ENCODE measurements around the gene CCDC196. TPM values are rescaled to one million over a fixed set of nuclear protein-coding genes. Genes with fewer than 3 reads are reported as not detected.

CCDC196 gene
- total and polyA plus RNA-seq, 4 donors, result not detected

DNA sequence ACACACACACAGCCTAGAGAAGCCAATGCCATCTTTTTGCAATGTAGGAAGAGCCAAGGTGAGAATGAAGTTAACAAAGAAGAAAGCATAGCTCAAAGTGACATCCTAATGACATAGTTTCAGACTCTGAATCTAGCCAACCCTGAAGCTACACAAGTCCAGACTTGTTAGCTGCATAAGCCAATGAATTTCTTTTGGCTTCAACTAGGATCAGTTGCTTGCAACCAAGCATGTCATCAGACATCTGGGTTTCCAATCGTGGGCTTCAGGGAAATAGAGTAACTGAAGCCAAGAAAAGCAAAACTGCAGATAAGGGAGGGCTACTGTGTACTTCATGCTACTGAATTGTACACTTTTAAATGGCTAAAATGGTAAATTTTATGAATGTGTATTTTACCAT is 17.4 kb downstream of the CCDC196 start:
- no peaks in the 10 kb centered on the region for H3K36me3 ChIP-seq (ENCODE audit: control insufficient read depth in 4 of 4, insufficient read depth in 4 of 4, low read length in 4 of 4)
- H3K27ac ChIP-seq (ENCODE audit: low read depth in 1 of 2, low read length in 1 of 2), result no peak overlapping the region
- ATAC-seq (ENCODE audit: insufficient read depth, low FRiP score), result no peak
- WGBS, 2 donors, result 76 to 89% methylated on average over 1 of the region's 1 CpG
- no peaks in the 10 kb centered on the region for H3K27me3 ChIP-seq (ENCODE audit: control insufficient read depth in 3 of 3, insufficient read depth in 3 of 3, low read length in 2 of 3)
- DNase-seq, result no peak
- TF ChIP-seq, protein P1, sequence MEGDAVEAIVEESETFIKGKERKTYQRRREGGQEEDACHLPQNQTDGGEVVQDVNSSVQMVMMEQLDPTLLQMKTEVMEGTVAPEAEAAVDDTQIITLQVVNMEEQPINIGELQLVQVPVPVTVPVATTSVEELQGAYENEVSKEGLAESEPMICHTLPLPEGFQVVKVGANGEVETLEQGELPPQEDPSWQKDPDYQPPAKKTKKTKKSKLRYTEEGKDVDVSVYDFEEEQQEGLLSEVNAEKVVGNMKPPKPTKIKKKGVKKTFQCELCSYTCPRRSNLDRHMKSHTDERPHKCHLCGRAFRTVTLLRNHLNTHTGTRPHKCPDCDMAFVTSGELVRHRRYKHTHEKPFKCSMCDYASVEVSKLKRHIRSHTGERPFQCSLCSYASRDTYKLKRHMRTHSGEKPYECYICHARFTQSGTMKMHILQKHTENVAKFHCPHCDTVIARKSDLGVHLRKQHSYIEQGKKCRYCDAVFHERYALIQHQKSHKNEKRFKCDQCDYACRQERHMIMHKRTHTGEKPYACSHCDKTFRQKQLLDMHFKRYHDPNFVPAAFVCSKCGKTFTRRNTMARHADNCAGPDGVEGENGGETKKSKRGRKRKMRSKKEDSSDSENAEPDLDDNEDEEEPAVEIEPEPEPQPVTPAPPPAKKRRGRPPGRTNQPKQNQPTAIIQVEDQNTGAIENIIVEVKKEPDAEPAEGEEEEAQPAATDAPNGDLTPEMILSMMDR (IDR thresholded peaks at IDR 0.05; ENCODE audit: control extremely low read depth, extremely low read depth), result no peak
- no peak overlapping the region for H3K4me3 ChIP-seq
- H3K9ac ChIP-seq (ENCODE audit: insufficient read depth in 1 of 2, low read length in 2 of 2), result no peak overlapping the region
- H3K9me3 ChIP-seq (ENCODE audit: control insufficient read depth in 4 of 4, insufficient read depth in 3 of 4, low read length in 3 of 4), result no peaks in the 10 kb centered on the region
- peaks cover 0 to 7% (median 0%) of the 10 kb centered on the region in 5 donors for H3K4me1 ChIP-seq (ENCODE audit: control insufficient read depth in 5 of 5, insufficient read depth in 5 of 5, low read length in 5 of 5)

DNA sequence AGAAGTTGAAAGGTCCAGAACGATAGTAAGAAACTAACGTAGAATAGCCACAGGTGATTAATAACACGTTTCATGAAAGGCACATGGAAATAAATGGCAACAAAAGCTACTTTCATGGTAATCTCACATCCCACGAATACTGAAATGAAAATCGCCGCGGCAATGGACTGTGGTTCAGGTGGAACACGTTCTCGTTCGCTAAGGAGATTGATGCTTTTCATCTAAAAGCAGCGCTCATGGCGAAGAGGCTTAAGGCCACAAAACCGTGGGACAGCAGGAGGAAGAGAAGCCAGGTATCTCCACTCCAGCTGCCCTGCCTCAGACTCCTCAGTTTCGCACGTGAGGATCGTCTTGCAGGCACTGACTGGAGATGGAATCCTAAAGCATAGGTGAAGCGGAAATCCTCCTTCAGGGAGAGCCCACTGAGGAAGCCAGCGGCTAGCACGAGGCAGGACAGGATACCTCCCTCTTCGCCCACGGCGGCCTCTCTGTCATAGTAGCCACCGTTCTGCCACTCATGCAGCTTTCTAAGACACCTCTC is 21.1 kb downstream of the CCDC196 start:
- 1 to 2% methylated on average over 23 of the region's 23 CpGs for WGBS, 2 donors
- peak; percentile 12 for ATAC-seq (ENCODE audit: insufficient read depth, low FRiP score)
- Histone ChIP-seq H3K27ac (ENCODE audit: low read depth in 1 of 2, low read length in 1 of 2) (peak overlapping the region; percentile 85 to 90), H3K4me1 (ENCODE audit: control insufficient read depth in 5 of 5, insufficient read depth in 5 of 5, low read length in 5 of 5) (peaks cover 0 to 16% (median 0%) of the 10 kb centered on the region in 5 donors), H3K9ac (ENCODE audit: insufficient read depth in 1 of 2, low read length in 2 of 2) (peak overlapping the region; percentile 69 to 93), H3K36me3 (ENCODE audit: control insufficient read depth in 4 of 4, insufficient read depth in 4 of 4, low read length in 4 of 4) (no peaks in the 10 kb centered on the region), H3K9me3 (ENCODE audit: control insufficient read depth in 4 of 4, insufficient read depth in 3 of 4, low read length in 3 of 4) (no peaks in the 10 kb centered on the region), H3K4me3 (peak overlapping the region; percentile 52), H3K27me3 (ENCODE audit: control insufficient read depth in 3 of 3, insufficient read depth in 3 of 3, low read length in 2 of 3) (peaks cover 0 to 13% (median 0%) of the 10 kb centered on the region in 3 donors)
- DNase-seq, result no peak
- TF ChIP-seq, protein P1 (IDR thresholded peaks at IDR 0.05; ENCODE audit: control extremely low read depth, extremely low read depth), result no peak

DNA sequence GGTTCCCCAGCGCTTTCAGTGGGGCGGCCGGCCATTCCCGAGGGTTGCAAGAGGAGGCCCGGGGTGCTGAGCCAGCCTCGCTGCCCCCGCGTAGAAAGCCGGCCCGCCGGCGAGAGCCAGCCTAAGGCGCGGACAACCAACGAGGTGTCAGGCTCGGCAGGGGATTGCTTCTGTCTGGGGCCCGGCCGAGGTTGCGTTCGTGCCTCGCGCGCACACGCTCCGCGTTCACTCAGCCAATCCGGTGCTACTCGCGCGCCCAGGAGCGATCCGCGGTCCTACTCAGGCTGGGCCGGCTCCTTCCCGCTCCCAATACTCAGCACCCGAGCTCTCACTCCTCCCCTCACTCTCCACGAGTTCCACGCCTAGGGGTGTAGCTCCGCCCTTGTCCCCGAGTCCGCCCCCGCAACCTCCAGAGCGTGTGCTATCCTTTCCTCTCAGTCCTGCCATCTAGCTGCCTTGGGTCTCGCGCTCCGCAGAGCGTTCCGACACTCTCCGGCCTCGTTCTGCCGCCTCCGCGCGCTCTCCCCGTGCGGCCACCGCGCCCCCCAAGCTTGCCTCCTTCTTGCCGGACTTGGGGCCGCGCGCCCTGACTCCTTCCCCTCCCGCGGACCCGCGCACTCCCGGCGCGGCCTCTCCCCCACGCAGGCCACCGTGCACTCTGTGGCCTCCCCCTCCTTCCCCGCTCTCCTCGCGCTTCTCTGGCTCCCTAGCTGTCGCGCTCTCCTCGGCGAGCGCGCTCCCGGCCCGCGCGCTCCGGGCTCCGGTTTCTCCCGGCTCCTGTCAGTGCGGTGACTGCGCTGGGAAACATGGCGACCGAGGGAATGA is 21.8 kb downstream of the CCDC196 start, which contains the start of gene GPHN:
TSS of gene GPHN (plus strand) at position 426 of the 825 bp plus-strand sequence.
- H3K36me3 ChIP-seq (ENCODE audit: control insufficient read depth in 4 of 4, insufficient read depth in 4 of 4, low read length in 4 of 4), result no peaks in the 10 kb centered on the region
- H3K27ac ChIP-seq (ENCODE audit: low read depth in 1 of 2, low read length in 1 of 2), result peak within 1 kb of the TSS; percentile 88 to 97
- peaks cover 0 to 13% (median 0%) of the 10 kb centered on the region in 3 donors for H3K27me3 ChIP-seq (ENCODE audit: control insufficient read depth in 3 of 3, insufficient read depth in 3 of 3, low read length in 2 of 3)
- no peaks in the 10 kb centered on the region for H3K9me3 ChIP-seq (ENCODE audit: control insufficient read depth in 4 of 4, insufficient read depth in 3 of 4, low read length in 3 of 4)
- TF ChIP-seq, protein P1 (IDR thresholded peaks at IDR 0.05; ENCODE audit: control extremely low read depth, extremely low read depth), result no peak
- H3K9ac ChIP-seq (ENCODE audit: insufficient read depth in 1 of 2, low read length in 2 of 2), result peak within 1 kb of the TSS; percentile 69 to 93
- peak within 1 kb of the TSS; percentile 90 for H3K4me3 ChIP-seq
- peak; percentile 98 to 99 (median 99) for DNase-seq
- peaks cover 0 to 16% (median 0%) of the 10 kb centered on the region in 5 donors for H3K4me1 ChIP-seq (ENCODE audit: control insufficient read depth in 5 of 5, insufficient read depth in 5 of 5, low read length in 5 of 5)
- 0 to 1% methylated on average over 89 to 91 of the region's 91 CpGs for WGBS, 2 donors
- ATAC-seq (ENCODE audit: insufficient read depth, low FRiP score), result peak; percentile 99

Data from lung (tissue), 12 donors.